HFFc6 (cell line): ENCODE measurements around the gene SORL1-AS1.

Source experiments
- DNase-seq: peaks from one replicate; pipeline ENCODE4 v3.0.0-alpha.2; 2018
- H3K27ac Mint-ChIP-seq: 2 replicates; pipeline ENCODE4 v1.8.0; 2020; ENCODE audit warnings: mild to moderate bottlenecking, mixed read lengths
- H3K27me3 Mint-ChIP-seq: 2 replicates; pipeline ENCODE4 v1.8.0; 2021; ENCODE audit warnings: mild to moderate bottlenecking, moderate library complexity, mixed read lengths; ENCODE audit not compliant: insufficient read depth
- H3K36me3 Mint-ChIP-seq: 2 replicates; pipeline ENCODE4 v1.8.0; 2021; ENCODE audit warnings: low read depth, mixed read lengths
- H3K4me1 Mint-ChIP-seq: 2 replicates; pipeline ENCODE4 v1.8.0; 2020; ENCODE audit warnings: low read depth, mixed read lengths
- H3K4me3 Mint-ChIP-seq: 2 replicates; pipeline ENCODE4 v1.8.0; 2020; ENCODE audit warnings: mild to moderate bottlenecking, moderate library complexity, mixed read lengths
- H3K9me3 Mint-ChIP-seq: 2 replicates; pipeline ENCODE4 v1.8.0; 2020; ENCODE audit warnings: mild to moderate bottlenecking, mixed read lengths
- TF ChIP-seq, protein P1 (sequence below): fragments of 200-600 bp; sonication (generic); IDR thresholded peaks from 2 replicates; pipeline ENCODE4 v1.5.0; 2021; ENCODE audit warnings: antibody characterized with exemption, mild to moderate bottlenecking

The SORL1-AS1 gene

GRCh38 chr11:121494355-121495099, 41.8 kb upstream of the SORL1-AS1 start:
- Mint-ChIP-seq H3K4me1 (no peaks in the 10 kb centered on the region), H3K36me3 (no peaks in the 10 kb centered on the region), H3K27ac (no peak overlapping the region), H3K27me3 (peaks cover 9% of the 10 kb centered on the region), H3K9me3 (no peaks in the 10 kb centered on the region), H3K4me3 (no peak overlapping the region)
- DNase-seq, result no peak
- TF ChIP-seq, protein P1, sequence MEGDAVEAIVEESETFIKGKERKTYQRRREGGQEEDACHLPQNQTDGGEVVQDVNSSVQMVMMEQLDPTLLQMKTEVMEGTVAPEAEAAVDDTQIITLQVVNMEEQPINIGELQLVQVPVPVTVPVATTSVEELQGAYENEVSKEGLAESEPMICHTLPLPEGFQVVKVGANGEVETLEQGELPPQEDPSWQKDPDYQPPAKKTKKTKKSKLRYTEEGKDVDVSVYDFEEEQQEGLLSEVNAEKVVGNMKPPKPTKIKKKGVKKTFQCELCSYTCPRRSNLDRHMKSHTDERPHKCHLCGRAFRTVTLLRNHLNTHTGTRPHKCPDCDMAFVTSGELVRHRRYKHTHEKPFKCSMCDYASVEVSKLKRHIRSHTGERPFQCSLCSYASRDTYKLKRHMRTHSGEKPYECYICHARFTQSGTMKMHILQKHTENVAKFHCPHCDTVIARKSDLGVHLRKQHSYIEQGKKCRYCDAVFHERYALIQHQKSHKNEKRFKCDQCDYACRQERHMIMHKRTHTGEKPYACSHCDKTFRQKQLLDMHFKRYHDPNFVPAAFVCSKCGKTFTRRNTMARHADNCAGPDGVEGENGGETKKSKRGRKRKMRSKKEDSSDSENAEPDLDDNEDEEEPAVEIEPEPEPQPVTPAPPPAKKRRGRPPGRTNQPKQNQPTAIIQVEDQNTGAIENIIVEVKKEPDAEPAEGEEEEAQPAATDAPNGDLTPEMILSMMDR, result no peak

DNA sequence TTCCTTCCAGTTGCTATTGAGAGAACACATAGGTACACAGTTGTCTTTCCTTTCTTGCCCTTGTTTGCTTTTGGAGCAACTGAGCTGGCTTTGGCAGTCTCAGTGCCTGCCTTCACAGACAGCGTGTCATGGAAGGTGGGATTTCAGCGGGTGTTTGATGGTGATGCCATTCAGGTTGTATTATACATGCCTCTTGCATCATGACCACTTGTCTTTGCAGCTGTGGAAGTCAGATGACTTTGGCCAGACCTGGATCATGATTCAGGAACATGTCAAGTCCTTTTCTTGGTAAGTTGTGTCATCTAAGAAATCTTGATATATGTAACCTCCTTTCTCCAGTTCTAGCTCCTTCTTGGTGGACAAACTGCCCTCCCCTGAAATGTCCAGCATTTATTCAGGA, 37.1 kb upstream of the SORL1-AS1 start:
- H3K27ac Mint-ChIP-seq, result no peak overlapping the region
- TF ChIP-seq, protein P1, result no peak
- no peak for DNase-seq
- H3K4me1 Mint-ChIP-seq, result no peaks in the 10 kb centered on the region
- H3K9me3 Mint-ChIP-seq, result no peaks in the 10 kb centered on the region
- peaks cover 32% of the 10 kb centered on the region for H3K27me3 Mint-ChIP-seq
- no peak overlapping the region for H3K4me3 Mint-ChIP-seq
- H3K36me3 Mint-ChIP-seq, result no peaks in the 10 kb centered on the region

GRCh38 chr11:121488641-121489040, 35.9 kb upstream of the SORL1-AS1 start:
- H3K36me3 Mint-ChIP-seq, result no peaks in the 10 kb centered on the region
- H3K27me3 Mint-ChIP-seq, result peaks cover 39% of the 10 kb centered on the region
- H3K4me3 Mint-ChIP-seq, result no peak overlapping the region
- no peaks in the 10 kb centered on the region for H3K9me3 Mint-ChIP-seq
- no peaks in the 10 kb centered on the region for H3K4me1 Mint-ChIP-seq
- H3K27ac Mint-ChIP-seq, result no peak overlapping the region
- TF ChIP-seq, protein P1, result no peak
- DNase-seq, result no peak

DNA sequence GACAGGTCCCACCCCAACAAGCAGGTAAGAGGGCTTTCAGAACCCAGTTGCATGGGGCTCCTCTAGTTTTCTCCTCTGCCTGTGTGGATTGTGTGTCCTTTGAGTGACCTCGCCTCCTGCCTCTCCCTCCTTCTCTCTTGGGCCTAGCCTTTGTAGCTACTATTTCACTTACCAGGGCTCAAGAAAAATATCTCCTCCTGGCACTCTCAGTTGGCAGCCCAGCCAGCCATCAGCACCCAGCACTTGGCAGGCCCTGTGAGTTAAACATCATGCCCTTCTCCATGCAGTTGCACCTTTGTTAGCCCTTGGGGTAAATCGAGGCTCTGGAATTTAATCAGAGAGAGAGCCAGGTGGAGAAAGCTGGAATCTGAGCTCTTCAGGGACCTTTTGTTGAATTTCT, 35.4 kb upstream of the SORL1-AS1 start:
- Mint-ChIP-seq H3K4me3 (no peak overlapping the region), H3K27ac (no peak overlapping the region), H3K27me3 (peaks cover 42% of the 10 kb centered on the region), H3K36me3 (no peaks in the 10 kb centered on the region), H3K9me3 (no peaks in the 10 kb centered on the region), H3K4me1 (no peaks in the 10 kb centered on the region)
- DNase-seq, result no peak
- TF ChIP-seq, protein P1, result no peak

DNA sequence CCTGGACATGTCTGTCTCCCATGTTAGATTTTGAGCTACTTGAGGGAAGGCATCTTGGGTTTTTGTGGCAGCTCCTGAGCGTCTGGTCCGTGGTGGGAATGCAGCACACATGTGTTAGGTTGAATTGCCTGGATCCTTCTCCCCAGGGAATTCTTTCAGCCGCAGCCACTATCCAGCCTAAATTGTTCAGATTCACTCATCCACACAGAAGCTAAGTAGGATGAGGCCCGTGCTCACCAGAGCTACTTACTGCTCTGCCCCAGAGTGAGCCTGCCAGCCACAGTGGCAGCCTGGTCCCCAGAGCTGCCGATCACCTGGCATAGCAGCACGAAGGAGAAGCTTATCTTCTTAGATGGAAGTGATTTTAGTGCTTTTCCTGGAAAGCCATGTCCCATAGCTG, 34.4 kb upstream of the SORL1-AS1 start:
- Mint-ChIP-seq H3K27ac (no peak overlapping the region), H3K9me3 (no peaks in the 10 kb centered on the region), H3K4me1 (no peaks in the 10 kb centered on the region), H3K4me3 (no peak overlapping the region), H3K36me3 (no peaks in the 10 kb centered on the region), H3K27me3 (peaks cover 46% of the 10 kb centered on the region)
- no peak for DNase-seq
- TF ChIP-seq, protein P1, result no peak
